H1 (cell line): ENCODE measurements around the gene THEM5. TPM values are rescaled to one million over a fixed set of nuclear protein-coding genes. Genes with fewer than 3 reads are reported as not detected.

Experiments
- BACH1 ChIP-seq: IDR thresholded peaks from 2 replicates; pipeline ENCODE4 v1.6.1; 2012; ENCODE audit warnings: low read length, improper control_type of control experiment
- CTCF ChIP-seq, 3 experiments: IDR thresholded peaks; 1 replicate in 2 of 3; 2 replicates in 1 of 3; pipeline versions ENCODE4 v1.5.1 to v1.6.1; 2011; ENCODE audit warnings: low read length in 3 of 3, mild to moderate bottlenecking in 3 of 3, inconsistent platforms in 2 of 3, low read depth in 1 of 3, moderate library complexity in 1 of 3; ENCODE audit not compliant: insufficient read depth in 1 of 3; ENCODE audit errors: control extremely low read depth in 1 of 3
- E2F6 ChIP-seq: IDR thresholded peaks from 2 replicates; pipeline ENCODE4 v1.6.1; 2012; ENCODE audit warnings: inconsistent platforms
- EZH2 ChIP-seq: fragments of 200-600 bp; sonication (generic); IDR thresholded peaks from 2 replicates; pipeline ENCODE4 v1.7.1; 2012; ENCODE audit warnings: low read depth, mild to moderate bottlenecking, moderate library complexity, low read length, inconsistent platforms; ENCODE audit not compliant: severe bottlenecking
- MAX ChIP-seq: IDR thresholded peaks from 2 replicates; pipeline ENCODE4 v1.6.1; 2012; ENCODE audit warnings: inconsistent platforms
- PHF8 ChIP-seq: fragments of 200-600 bp; sonication (generic); conservative IDR thresholded peaks from 2 replicates; pipeline ENCODE4 v1.7.1; 2012; ENCODE audit warnings: low read depth, mild to moderate bottlenecking, inconsistent platforms, low read length, moderate library complexity
- POLR2A ChIP-seq, 2 experiments: IDR thresholded peaks; 1 replicate in 1 of 2; 2 replicates in 1 of 2; pipeline ENCODE4 v1.6.1; 2011; ENCODE audit warnings: low read depth in 2 of 2, low read length in 2 of 2, mild to moderate bottlenecking in 2 of 2; ENCODE audit errors: control extremely low read depth in 1 of 2
- POLR2AphosphoS5 ChIP-seq: IDR thresholded peaks from 2 replicates; pipeline ENCODE4 v1.6.1; 2011; ENCODE audit warnings: low read depth, low read length
- RBBP5 ChIP-seq: IDR thresholded peaks from 2 replicates; pipeline ENCODE4 v1.7.1; 2012; ENCODE audit warnings: low read depth, mild to moderate bottlenecking, inconsistent platforms, low read length, moderate library complexity, borderline replicate concordance
- SUZ12 ChIP-seq: fragments of 200-600 bp; sonication (generic); IDR thresholded peaks from 2 replicates; pipeline ENCODE4 v1.6.1; 2012; ENCODE audit warnings: mild to moderate bottlenecking, inconsistent platforms, low read length, moderate library complexity, mixed read lengths
- TAF7 ChIP-seq: optimal IDR thresholded peaks from 2 replicates; pipeline ENCODE3; 2011; ENCODE audit warnings: low read depth, mild to moderate bottlenecking, inconsistent platforms, low read length, moderate library complexity, borderline replicate concordance
- TEAD4 ChIP-seq: IDR thresholded peaks from 2 replicates; pipeline ENCODE4 v1.6.1; 2012; ENCODE audit warnings: low read depth, low read length, inconsistent platforms, mixed read lengths
- YY1 ChIP-seq: IDR thresholded peaks from 2 replicates; pipeline ENCODE4 v1.6.1; 2011; ENCODE audit warnings: low read depth, mild to moderate bottlenecking, low read length
- ZNF274 ChIP-seq: IDR thresholded peaks from 2 replicates; pipeline ENCODE4 v1.7.0; 2012; ENCODE audit warnings: low read length, borderline replicate concordance; ENCODE audit errors: extremely low read depth
- polyA plus RNA-seq, 7 experiments: library from polyadenylated mRNA; depleted of rRNA in 3 of 7; stranded (reverse) in 5 of 7; unstranded in 2 of 7; fragments of >200 nt in 5 of 7; fragments of 200-250 nt in 2 of 7; gene quantifications; 1 replicate in 5 of 7; 2 replicates in 1 of 7; 4 replicates in 1 of 7; pipeline versions ENCODE4 v1.2.1 to v1.2.3, GENCODE V29; 2011 to 2013; ENCODE audit warnings: missing spikeins in 2 of 7, mixed read lengths in 2 of 7
- total RNA-seq: library from RNA; stranded (reverse); fragmentation: NEBNext Ultra II Directional; extraction: Animal tissue kit (Norgen Biotek cat#: 25700); gene quantifications from 2 replicates; pipeline ENCODE4 v1.2.1, GENCODE V29; 2021

Gene THEM5
- total and polyA plus RNA-seq, 2 of the 8 experiments (the other 6 are each of a cell fraction or from before 2014, with no cell fraction given): not detected

DNA sequence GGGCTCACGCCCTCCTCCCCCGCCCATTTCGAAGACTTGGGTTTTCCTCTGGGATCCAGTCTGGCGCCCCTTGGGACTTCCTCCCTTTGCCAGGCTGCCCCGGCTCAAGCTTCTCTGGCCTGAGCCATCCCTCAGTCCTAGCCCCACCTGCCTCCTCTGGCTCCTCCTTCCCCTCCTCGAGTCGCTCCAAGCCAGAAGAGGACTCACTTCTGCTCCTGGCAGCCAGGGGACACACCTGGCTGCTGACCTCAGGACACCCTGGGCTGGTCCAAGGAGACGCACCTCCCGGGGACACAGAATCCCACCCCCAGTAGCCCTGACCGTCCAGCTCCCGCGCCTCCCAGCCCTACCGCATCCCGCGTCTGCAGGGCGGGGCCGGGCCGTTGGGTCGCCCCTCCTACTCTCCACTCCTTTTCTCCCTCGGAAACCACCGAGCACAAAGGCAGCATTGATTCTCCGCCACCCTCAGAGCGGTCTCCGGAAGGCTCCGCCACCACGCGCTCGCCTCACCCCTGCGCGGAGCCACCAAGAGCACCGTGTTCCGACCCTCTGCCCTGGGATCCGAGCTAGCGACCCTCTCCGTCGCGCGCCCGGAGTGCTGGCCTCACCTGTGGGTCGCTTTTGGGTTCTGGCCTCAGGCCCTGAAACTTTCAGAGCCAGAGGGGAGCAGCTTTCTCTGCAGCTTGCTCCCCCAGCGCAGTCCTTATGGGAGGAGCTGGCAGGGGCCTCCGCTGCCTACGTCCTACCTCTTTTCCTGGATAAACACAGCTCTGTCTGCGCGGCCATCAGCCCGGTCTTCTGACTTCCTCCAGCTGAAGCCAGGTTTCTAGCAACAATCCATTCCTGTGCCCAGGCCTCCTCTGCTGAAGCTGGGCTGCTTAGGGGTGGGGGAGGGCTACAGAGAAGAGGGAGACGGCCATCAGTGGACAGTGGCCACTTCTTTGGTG lies 13.8 kb downstream of the THEM5 start, which contains the start of gene C2CD4D (continued):
- no peak for TF ChIP-seq SUZ12
- peak; percentile 83 for TF ChIP-seq PHF8
- TF ChIP-seq MAX: peak; percentile 84; the same call in 1 of the 2 replicates
- 0 out of 2 replicates have a peak, but pooled peaks have one; percentile 37 for TF ChIP-seq RBBP5
- TF ChIP-seq TEAD4: no peak
- no peak for TF ChIP-seq BACH1
- TF ChIP-seq YY1: no peak
- no peak for TF ChIP-seq ZNF274
- TF ChIP-seq POLR2AphosphoS5: peak; percentile 89
- TF ChIP-seq CTCF (IDR thresholded peaks at IDR 0.05; ENCODE audit: control extremely low read depth in 1 of 3, insufficient read depth in 1 of 3, low read depth in 1 of 3, low read length in 3 of 3): peak; percentile 8 to 24 (median 15); a peak in 3 of 4 replicates
- peak; percentile 69; the same call in 1 of the 2 replicates for TF ChIP-seq E2F6
- TF ChIP-seq POLR2A (IDR thresholded peaks at IDR 0.05; ENCODE audit: control extremely low read depth in 1 of 2, low read depth in 2 of 2, low read length in 2 of 2): peak; percentile 85 to 91
- TF ChIP-seq EZH2: no peak
- TF ChIP-seq TAF7: peak; percentile 60
